Tibial nerve (tissue), 4 donors: Measurements from ENCODE around the gene CARD10. TPM values are rescaled to one million over a fixed set of nuclear protein-coding genes. Genes with fewer than 3 reads are reported as not detected.
A peak's percentile ranks its signal among the peaks of the same experiment; 100 is the strongest.
"Not testable (repeated sequence)": the region's sequence is repeated elsewhere in the genome, so short reads cannot be mapped to it uniquely, and the experiment has no call there.

ENCODE experiments used
- DNase-seq, 2 donors: peaks; one replicate each; pipeline ENCODE4 v3.0.0-alpha.2; 2019; ENCODE audit warnings: low spot score in 2 of 2
- H3K27ac ChIP-seq, 4 donors: fragments of 200-600 bp; sonication (generic) in 3 of 4; one replicate each; pipeline ENCODE4 v1.5.1; 2017 to 2019; ENCODE audit warnings: mild to moderate bottlenecking in 1 of 4
- H3K27me3 ChIP-seq, 2 donors: fragments of 200-600 bp; sonication (generic) in 1 of 2; one replicate each; pipeline versions ENCODE4 v1.5.1 to v1.6.0; 2017 to 2019
- H3K36me3 ChIP-seq, 3 donors: fragments of 200-600 bp; sonication (generic); one replicate each; pipeline ENCODE4 v1.5.1; 2018 to 2019
- H3K4me1 ChIP-seq, 4 donors: fragments of 200-600 bp; sonication (generic) in 3 of 4; one replicate each; pipeline ENCODE4 v1.5.1; 2017 to 2019
- H3K4me3 ChIP-seq, 4 donors: fragments of 200-600 bp; sonication (generic) in 3 of 4; one replicate each; pipeline ENCODE4 v1.5.1; 2017 to 2019; ENCODE audit warnings: mild to moderate bottlenecking in 1 of 4, moderate library complexity in 1 of 4
- H3K9me3 ChIP-seq, 4 donors: fragments of 200-600 bp; sonication (generic) in 3 of 4; one replicate each; pipeline ENCODE4 v1.5.1; 2017 to 2019
- EP300 ChIP-seq, 2 donors: sonication (generic); formaldehyde crosslinking; IDR thresholded peaks; one replicate each; pipeline ENCODE4 v1.6.1; 2017; ENCODE audit warnings: antibody characterized with exemption in 2 of 2, mild to moderate bottlenecking in 1 of 2
- POLR2A ChIP-seq, 2 donors: fragments of 450-650 bp; IDR thresholded peaks; one replicate each; pipeline ENCODE4 v1.6.1; 2017; ENCODE audit warnings: antibody characterized with exemption in 2 of 2, mild to moderate bottlenecking in 2 of 2, moderate library complexity in 2 of 2
- WGBS, 2 donors: methylation state at CpG; one replicate each; pipeline ENCODE4 v1.1.5; 2018; 5-methylcytosine and 5-hydroxymethylcytosine counted together
- total RNA-seq, 4 donors: library from RNA; depleted of rRNA; stranded (reverse); fragments of >200 nt; gene quantifications; one replicate each; pipeline ENCODE4 v1.1.0, GENCODE V29; 2016
- TF ChIP-seq, protein P1 (sequence below), 5 experiments: fragments of 200-600 bp in 3 of 5; fragments of 450-650 bp in 2 of 5; sonication (generic) in 3 of 5; IDR thresholded peaks; one replicate each; pipeline ENCODE4 v1.5.1; 2016 to 2019; ENCODE audit warnings: antibody characterized with exemption in 5 of 5, mild to moderate bottlenecking in 3 of 5, moderate library complexity in 2 of 5

The CARD10 gene
- total RNA-seq, 4 donors from 2014 or later = 12.5 to 21.6 (median 17.0) TPM

DNA sequence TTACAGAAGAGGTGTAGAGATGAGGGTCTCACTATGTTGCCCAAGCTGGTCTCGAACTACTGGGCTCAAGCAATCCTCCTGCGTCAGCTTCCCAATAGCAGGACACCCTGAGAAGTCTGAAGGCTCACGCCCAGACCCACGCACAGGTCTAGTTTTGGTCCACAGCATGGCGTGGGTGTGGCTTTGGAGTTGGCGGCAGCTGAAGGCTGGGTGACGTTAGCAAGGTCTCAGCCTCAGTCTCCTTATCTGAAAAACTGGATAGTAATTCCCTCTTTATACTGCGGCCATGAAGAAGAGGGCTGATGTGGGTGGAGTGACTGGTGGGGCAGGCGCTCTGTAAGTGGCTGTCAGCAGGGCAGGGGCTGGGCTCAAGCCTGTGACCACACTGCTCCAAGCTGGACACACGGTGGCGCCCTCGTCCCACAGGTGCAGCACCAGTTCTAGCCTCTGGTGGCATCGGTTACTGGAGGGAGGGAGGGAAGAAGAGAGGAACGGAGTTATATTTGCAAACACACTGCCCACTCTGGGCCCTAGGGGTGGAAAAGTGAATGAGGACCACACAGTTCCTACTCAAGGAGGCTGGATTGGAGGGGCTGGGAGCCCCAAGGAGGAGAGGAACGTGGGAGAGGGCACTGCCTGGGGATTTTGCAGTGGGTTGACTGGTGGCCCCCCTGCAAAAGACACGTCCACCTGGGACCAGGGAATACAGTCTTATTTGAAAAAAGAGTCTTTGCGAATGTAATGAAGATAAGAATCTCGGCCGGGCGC lies 19.6 kb upstream of the CARD10 start:
- H3K4me3 ChIP-seq = peak overlapping the region in 1 of 4 donors; percentile 15
- peak; percentile 82 to 89 for DNase-seq
- H3K27ac ChIP-seq = peak overlapping the region in 3 of 4 donors; percentile 8 to 66 (median 56)
- peaks cover 0 to 23% (median 12%) of the 10 kb centered on the region in 4 donors for H3K4me1 ChIP-seq
- no peaks in the 10 kb centered on the region for H3K36me3 ChIP-seq
- whole genome bisulfite sequencing, 2 donors = 22 to 24% methylated on average over 20 of the region's 20 CpGs
- H3K9me3 ChIP-seq = no peaks in the 10 kb centered on the region
- TF ChIP-seq, protein P1, sequence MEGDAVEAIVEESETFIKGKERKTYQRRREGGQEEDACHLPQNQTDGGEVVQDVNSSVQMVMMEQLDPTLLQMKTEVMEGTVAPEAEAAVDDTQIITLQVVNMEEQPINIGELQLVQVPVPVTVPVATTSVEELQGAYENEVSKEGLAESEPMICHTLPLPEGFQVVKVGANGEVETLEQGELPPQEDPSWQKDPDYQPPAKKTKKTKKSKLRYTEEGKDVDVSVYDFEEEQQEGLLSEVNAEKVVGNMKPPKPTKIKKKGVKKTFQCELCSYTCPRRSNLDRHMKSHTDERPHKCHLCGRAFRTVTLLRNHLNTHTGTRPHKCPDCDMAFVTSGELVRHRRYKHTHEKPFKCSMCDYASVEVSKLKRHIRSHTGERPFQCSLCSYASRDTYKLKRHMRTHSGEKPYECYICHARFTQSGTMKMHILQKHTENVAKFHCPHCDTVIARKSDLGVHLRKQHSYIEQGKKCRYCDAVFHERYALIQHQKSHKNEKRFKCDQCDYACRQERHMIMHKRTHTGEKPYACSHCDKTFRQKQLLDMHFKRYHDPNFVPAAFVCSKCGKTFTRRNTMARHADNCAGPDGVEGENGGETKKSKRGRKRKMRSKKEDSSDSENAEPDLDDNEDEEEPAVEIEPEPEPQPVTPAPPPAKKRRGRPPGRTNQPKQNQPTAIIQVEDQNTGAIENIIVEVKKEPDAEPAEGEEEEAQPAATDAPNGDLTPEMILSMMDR (IDR thresholded peaks at IDR 0.05) = peak; percentile 89 to 100 (median 94)
- TF ChIP-seq EP300 (IDR thresholded peaks at IDR 0.05) = peak in 1 of 2 donors; percentile 61
- peak; percentile 10 to 12 for TF ChIP-seq POLR2A (IDR thresholded peaks at IDR 0.05)
- no peaks in the 10 kb centered on the region for H3K27me3 ChIP-seq

DNA sequence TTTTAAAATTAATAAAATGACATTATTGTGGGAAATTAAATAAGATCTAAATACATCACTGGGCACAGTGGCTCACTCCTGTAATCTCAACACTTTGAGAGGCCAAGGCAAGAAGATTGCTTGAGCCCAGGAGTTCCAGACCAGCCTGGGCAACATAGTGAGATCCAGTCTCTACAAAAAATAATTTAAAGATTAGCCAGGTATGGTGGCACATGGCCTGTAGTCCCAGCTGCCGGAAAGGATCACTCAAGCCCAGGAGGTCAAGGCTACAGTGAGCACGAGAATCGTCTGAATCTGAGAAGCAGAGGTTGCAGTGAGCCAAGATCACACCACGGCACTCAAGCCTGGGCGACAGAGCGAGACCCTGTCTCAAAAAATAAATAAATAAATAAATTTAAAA lies 15.9 kb upstream of the CARD10 start:
- no peaks in the 10 kb centered on the region for H3K36me3 ChIP-seq
- TF ChIP-seq POLR2A (IDR thresholded peaks at IDR 0.05) (no peak), EP300 (IDR thresholded peaks at IDR 0.05) (no peak)
- TF ChIP-seq, protein P1 (IDR thresholded peaks at IDR 0.05) = no peak
- 94 to 95% methylated on average over 6 of the region's 6 CpGs for WGBS, 2 donors

DNA sequence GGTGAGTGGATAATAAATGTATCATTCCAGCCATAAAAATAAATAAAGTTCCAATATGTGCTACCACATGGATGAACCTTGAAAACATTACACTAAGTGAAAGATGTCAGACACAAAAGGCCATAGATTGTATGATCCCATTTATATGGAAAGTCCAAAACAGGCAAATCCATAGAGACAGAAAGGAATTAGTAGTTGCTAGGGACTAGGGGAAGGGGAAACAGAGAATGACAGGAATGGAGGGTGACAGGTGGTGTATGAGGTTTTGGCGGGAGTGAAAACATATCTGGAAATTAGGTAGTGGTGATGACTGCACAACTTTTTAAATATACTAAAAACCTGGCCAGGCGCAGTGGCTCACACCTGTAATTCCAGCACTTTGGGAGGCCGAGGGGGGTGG lies 15.2 kb upstream of the CARD10 start:
- H3K27me3 ChIP-seq = no peaks in the 10 kb centered on the region
- H3K27ac ChIP-seq = no peak overlapping the region
- no peaks in the 10 kb centered on the region for H3K9me3 ChIP-seq
- peaks cover 0 to 22% (median 7%) of the 10 kb centered on the region in 4 donors for H3K4me1 ChIP-seq
- no peak for DNase-seq
- H3K4me3 ChIP-seq = no peak overlapping the region
- WGBS, 2 donors = 96 to 99% methylated on average over 3 of the region's 3 CpGs
- H3K36me3 ChIP-seq = no peaks in the 10 kb centered on the region
- TF ChIP-seq POLR2A (IDR thresholded peaks at IDR 0.05) (no peak), EP300 (IDR thresholded peaks at IDR 0.05) (no peak)
- TF ChIP-seq, protein P1 (IDR thresholded peaks at IDR 0.05) = no peak

More for the DNA sequence above, 15.9 kb upstream of the CARD10 start:
- H3K27me3 ChIP-seq = no peaks in the 10 kb centered on the region
- no peaks in the 10 kb centered on the region for H3K9me3 ChIP-seq
- no peak for DNase-seq
- H3K4me3 ChIP-seq = no peak overlapping the region
- H3K27ac ChIP-seq = no peak overlapping the region
- H3K4me1 ChIP-seq = peaks cover 0 to 22% (median 8%) of the 10 kb centered on the region in 4 donors

DNA sequence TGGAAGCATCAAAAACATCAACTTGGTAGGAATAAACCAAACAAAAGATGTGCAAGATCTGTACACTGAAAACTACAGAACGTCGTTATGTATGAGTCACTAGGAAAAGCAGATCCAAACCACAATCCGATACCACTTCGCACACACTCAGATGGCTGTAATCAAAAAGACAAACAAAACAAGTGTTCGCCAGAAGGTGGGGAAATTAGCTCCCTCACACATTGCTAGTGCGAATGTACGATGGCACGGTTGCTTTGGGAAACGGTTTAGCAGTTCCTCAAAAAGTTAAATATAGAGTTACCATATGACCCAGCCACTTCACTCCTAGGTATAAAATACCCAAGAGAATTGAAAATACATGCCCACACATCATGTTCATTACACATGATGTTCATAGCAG lies 14.8 kb upstream of the CARD10 start:
- Histone ChIP-seq H3K36me3 (no peaks in the 10 kb centered on the region), H3K9me3 (no peaks in the 10 kb centered on the region), H3K27me3 (no peaks in the 10 kb centered on the region), H3K4me3 (no peak overlapping the region), H3K4me1 (peaks cover 0 to 18% (median 4%) of the 10 kb centered on the region in 4 donors), H3K27ac (no peak overlapping the region)
- WGBS, 2 donors = 34 to 46% methylated on average over 9 of the region's 9 CpGs
- TF ChIP-seq EP300 (IDR thresholded peaks at IDR 0.05) (no peak), POLR2A (IDR thresholded peaks at IDR 0.05) (no peak)
- TF ChIP-seq, protein P1 (IDR thresholded peaks at IDR 0.05) = no peak
- DNase-seq = no peak

DNA sequence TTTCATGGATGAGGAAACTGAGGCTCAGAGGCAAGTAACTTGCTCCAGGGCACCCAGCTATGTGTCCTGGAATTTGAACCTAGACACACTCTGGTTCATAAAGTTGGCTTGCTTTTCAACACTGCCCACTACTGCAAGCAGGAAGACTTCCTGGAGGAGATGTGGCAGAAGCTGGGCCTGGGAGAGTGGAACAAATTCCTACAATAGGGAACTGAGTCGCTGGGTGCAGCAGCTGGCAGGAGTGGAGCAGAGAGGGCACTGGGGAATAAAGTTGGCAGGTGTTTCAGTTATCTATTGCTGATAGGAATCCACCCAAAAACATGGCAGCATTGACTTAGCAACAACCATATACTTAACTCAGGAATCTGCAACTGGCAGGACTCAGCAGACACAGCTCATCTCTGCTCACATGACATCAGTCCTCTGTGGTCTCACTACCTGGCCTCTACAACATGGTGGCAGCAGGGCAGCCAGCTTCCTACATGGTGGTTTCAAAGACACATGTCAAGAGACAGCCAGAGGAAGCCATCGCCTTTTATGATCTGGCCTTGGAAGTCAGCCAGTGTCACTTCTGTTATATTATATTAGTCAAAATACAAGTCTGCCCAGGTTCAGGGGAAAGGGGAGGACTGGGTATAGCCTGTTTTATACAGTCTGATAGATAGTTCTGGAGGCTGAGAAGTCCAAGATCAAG lies 10.6 kb upstream of the CARD10 start:
- no peak for TF ChIP-seq EP300 (IDR thresholded peaks at IDR 0.05)
- TF ChIP-seq, protein P1 (IDR thresholded peaks at IDR 0.05) = no peak
- no peak for TF ChIP-seq POLR2A (IDR thresholded peaks at IDR 0.05)
- no peak overlapping the region for H3K27ac ChIP-seq
- WGBS, 2 donors = 65 to 83% methylated on average over 2 of the region's 2 CpGs
- no peak for DNase-seq
- peaks cover 0 to 19% (median 7%) of the 10 kb centered on the region in 4 donors for H3K4me1 ChIP-seq
- H3K27me3 ChIP-seq = no peaks in the 10 kb centered on the region
- H3K36me3 ChIP-seq = no peaks in the 10 kb centered on the region
- no peaks in the 10 kb centered on the region for H3K9me3 ChIP-seq
- no peak overlapping the region for H3K4me3 ChIP-seq

DNA sequence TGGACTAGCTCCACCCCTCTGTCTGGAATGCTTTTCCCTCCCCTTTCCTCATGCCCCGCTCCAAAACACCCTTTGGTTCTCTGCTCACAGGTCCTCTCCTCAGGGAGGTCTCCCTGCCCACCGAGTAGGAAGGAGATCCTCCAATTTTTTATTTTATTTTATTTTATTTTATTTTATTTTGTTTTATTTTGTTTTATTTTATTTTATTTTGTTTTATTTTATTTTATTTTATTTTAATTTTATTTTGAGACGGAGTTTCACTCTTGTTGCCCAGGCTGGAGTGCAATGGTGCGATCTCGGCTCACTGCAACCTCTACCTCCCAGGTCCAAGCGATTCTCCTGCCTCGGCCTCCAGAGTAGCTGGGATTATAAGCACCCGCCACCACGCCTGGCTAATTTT lies 8.7 kb upstream of the CARD10 start:
- not testable (repeated sequence) for DNase-seq, H3K36me3 ChIP-seq, H3K9me3 ChIP-seq, H3K4me3 ChIP-seq, H3K27ac ChIP-seq, H3K27me3 ChIP-seq
- 95 to 96% methylated on average over 9 of the region's 9 CpGs for WGBS, 2 donors
- peaks cover 0 to 16% (median 9%) of the 10 kb centered on the region in 4 donors for H3K4me1 ChIP-seq

DNA sequence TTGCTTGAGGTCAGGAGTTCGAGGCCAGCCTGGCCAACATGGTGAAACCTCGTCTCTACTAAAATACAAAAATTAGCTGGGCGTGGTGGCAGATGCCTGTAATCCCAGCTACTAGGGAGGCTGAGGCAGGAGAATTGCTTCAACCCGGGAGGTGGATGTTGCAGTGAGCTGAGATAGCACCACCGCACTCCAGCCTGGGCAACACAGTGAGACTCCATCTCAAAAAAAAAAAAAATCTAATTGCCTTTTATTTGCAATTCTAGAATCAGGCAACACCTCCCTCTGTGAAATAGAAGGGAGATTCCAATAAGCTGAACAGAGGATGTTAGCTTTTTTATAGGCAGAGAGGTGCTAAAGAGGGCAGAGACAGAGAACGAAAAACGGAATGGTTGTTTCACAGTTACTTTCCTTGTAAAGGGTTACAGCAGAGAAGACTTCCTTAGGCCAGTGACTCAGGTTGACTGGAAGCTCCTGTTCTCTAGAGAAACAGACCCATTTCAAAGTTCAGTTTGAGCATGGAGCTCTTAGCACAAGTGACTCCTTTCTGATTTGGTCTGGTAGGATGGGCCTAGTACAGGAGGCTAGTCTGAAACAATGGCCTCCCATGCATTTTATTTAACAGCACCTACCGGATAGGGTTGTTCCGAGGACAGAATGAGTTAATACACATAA lies 8.0 kb upstream of the CARD10 start:
- DNase-seq, H3K4me3 ChIP-seq, H3K9me3 ChIP-seq, H3K27ac ChIP-seq, H3K36me3 ChIP-seq, H3K27me3 ChIP-seq: not testable (repeated sequence)
- H3K4me1 ChIP-seq = peaks cover 0 to 16% (median 9%) of the 10 kb centered on the region in 4 donors
- 93 to 95% methylated on average over 9 of the region's 9 CpGs for WGBS, 2 donors
